ENCODE measurements around the gene SSTR4. TPM values are rescaled to one million over a fixed set of nuclear protein-coding genes. Genes with fewer than 3 reads are reported as not detected.

Gene SSTR4
- total and polyA plus RNA-seq, 4 donors = not detected

- no peaks in the 10 kb centered on the region for H3K9me3 ChIP-seq (ENCODE audit: control insufficient read depth in 4 of 4, low read length in 3 of 4)
- no peak overlapping the region for H3K4me3 ChIP-seq (ENCODE audit: low read depth in 1 of 3, low read length in 3 of 3)
- TF ChIP-seq JUND (IDR thresholded peaks at IDR 0.05) (no peak), FOXA1 (IDR thresholded peaks at IDR 0.05) (no peak), RXRA (IDR thresholded peaks at IDR 0.05) (no peak), EGR1 (IDR thresholded peaks at IDR 0.05; ENCODE audit: low read depth in 2 of 2) (no peak), TAF1 (conservative IDR thresholded peaks at IDR 0.05) (no peak), REST (IDR thresholded peaks at IDR 0.05) (no peak), NR2F2 (IDR thresholded peaks at IDR 0.05) (no peak), YY1 (IDR thresholded peaks at IDR 0.05) (no peak), FOXA2 (IDR thresholded peaks at IDR 0.05) (no peak), HNF4A (conservative IDR thresholded peaks at IDR 0.05) (no peak), GABPA (IDR thresholded peaks at IDR 0.05 in 1 of 2, conservative IDR thresholded peaks at IDR 0.05 in 1 of 2) (no peak), ATF3 (IDR thresholded peaks at IDR 0.05) (no peak), HNF4G (IDR thresholded peaks at IDR 0.05) (no peak), SP1 (IDR thresholded peaks at IDR 0.05) (no peak), RAD21 (IDR thresholded peaks at IDR 0.05) (no peak)
- TF ChIP-seq, protein P1, sequence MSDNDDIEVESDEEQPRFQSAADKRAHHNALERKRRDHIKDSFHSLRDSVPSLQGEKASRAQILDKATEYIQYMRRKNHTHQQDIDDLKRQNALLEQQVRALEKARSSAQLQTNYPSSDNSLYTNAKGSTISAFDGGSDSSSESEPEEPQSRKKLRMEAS (IDR thresholded peaks at IDR 0.05) = no peak
- TF ChIP-seq, protein P2, sequence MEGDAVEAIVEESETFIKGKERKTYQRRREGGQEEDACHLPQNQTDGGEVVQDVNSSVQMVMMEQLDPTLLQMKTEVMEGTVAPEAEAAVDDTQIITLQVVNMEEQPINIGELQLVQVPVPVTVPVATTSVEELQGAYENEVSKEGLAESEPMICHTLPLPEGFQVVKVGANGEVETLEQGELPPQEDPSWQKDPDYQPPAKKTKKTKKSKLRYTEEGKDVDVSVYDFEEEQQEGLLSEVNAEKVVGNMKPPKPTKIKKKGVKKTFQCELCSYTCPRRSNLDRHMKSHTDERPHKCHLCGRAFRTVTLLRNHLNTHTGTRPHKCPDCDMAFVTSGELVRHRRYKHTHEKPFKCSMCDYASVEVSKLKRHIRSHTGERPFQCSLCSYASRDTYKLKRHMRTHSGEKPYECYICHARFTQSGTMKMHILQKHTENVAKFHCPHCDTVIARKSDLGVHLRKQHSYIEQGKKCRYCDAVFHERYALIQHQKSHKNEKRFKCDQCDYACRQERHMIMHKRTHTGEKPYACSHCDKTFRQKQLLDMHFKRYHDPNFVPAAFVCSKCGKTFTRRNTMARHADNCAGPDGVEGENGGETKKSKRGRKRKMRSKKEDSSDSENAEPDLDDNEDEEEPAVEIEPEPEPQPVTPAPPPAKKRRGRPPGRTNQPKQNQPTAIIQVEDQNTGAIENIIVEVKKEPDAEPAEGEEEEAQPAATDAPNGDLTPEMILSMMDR (IDR thresholded peaks at IDR 0.05; ENCODE audit: low read depth, low read length, missing input control) = no peak
- TF ChIP-seq, protein P3, sequence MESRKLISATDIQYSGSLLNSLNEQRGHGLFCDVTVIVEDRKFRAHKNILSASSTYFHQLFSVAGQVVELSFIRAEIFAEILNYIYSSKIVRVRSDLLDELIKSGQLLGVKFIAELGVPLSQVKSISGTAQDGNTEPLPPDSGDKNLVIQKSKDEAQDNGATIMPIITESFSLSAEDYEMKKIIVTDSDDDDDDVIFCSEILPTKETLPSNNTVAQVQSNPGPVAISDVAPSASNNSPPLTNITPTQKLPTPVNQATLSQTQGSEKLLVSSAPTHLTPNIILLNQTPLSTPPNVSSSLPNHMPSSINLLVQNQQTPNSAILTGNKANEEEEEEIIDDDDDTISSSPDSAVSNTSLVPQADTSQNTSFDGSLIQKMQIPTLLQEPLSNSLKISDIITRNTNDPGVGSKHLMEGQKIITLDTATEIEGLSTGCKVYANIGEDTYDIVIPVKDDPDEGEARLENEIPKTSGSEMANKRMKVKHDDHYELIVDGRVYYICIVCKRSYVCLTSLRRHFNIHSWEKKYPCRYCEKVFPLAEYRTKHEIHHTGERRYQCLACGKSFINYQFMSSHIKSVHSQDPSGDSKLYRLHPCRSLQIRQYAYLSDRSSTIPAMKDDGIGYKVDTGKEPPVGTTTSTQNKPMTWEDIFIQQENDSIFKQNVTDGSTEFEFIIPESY (IDR thresholded peaks at IDR 0.05) = no peak
- H3K27ac ChIP-seq (ENCODE audit: low read depth in 1 of 2, low read length in 2 of 2) = no peak overlapping the region
- 81% methylated on average over 11 of the region's 11 CpGs for WGBS
- no peaks in the 10 kb centered on the region for H3K4me1 ChIP-seq (ENCODE audit: control insufficient read depth in 4 of 4, insufficient read depth in 4 of 4, low read length in 3 of 4)
- H3K9ac ChIP-seq (ENCODE audit: low read depth in 1 of 2, low read length in 2 of 2) = no peak overlapping the region
- no peaks in the 10 kb centered on the region for H3K27me3 ChIP-seq (ENCODE audit: control insufficient read depth in 4 of 4, insufficient read depth in 4 of 4, low read length in 3 of 4)
- peaks cover 0 to 1% (median 0%) of the 10 kb centered on the region in 4 donors for H3K36me3 ChIP-seq (ENCODE audit: control insufficient read depth in 4 of 4, insufficient read depth in 3 of 4, low read depth in 1 of 4, low read length in 3 of 4)
- no peak for DNase-seq (ENCODE audit: low spot score)
Observed at GRCh38 chr20:23011008-23011721, 23.9 kb upstream of the SSTR4 start.

Measured in liver (tissue), 9 donors.